GM12878 (cell line): ENCODE data around the gene CKAP5. TPM values are rescaled to one million over a fixed set of nuclear protein-coding genes. Genes with fewer than 3 reads are reported as not detected.

Source experiments
- EP300 ChIP-seq, 2 experiments: fragments of 150-350 bp in 1 of 2; IDR thresholded peaks; 2 replicates each; pipeline ENCODE4 v1.6.1; 2011 to 2012; ENCODE audit warnings: low read depth in 2 of 2, low read length in 2 of 2, borderline replicate concordance in 1 of 2, improper control_type of control experiment in 1 of 2, inconsistent platforms in 1 of 2; ENCODE audit not compliant: control insufficient read depth in 1 of 2
- GABPA ChIP-seq: IDR thresholded peaks from 2 replicates; pipeline ENCODE4 v1.6.1; 2014; ENCODE audit warnings: antibody characterized with exemption, low read depth, mild to moderate bottlenecking, inconsistent platforms
- HDAC2 ChIP-seq: fragments of 200-600 bp; sonication (generic); IDR thresholded peaks from 2 replicates; pipeline ENCODE4 v1.6.1; 2017
- MEF2B ChIP-seq: fragments of 450-650 bp; IDR thresholded peaks from 2 replicates; pipeline ENCODE4 v1.6.1; 2018; ENCODE audit warnings: mild to moderate bottlenecking, moderate library complexity; ENCODE audit not compliant: partially characterized antibody, poor library complexity, severe bottlenecking
- MTA2 ChIP-seq: fragments of 450-650 bp; IDR thresholded peaks from 2 replicates; pipeline ENCODE4 v1.6.1; 2016; ENCODE audit warnings: low read depth, mild to moderate bottlenecking, moderate library complexity
- MTA3 ChIP-seq: IDR thresholded peaks from 2 replicates; pipeline ENCODE4 v1.6.1; 2012; ENCODE audit warnings: low read length, inconsistent platforms, borderline replicate concordance
- NFYB ChIP-seq: IDR thresholded peaks from 2 replicates; pipeline ENCODE4 v1.6.1; 2011; ENCODE audit warnings: low read depth, mild to moderate bottlenecking, low read length, improper control_type of control experiment, moderate library complexity; ENCODE audit not compliant: insufficient read depth
- NR2F1 ChIP-seq: fragments of 450-650 bp; conservative IDR thresholded peaks from 2 replicates; pipeline ENCODE4 v1.6.1; 2017; ENCODE audit warnings: mild to moderate bottlenecking
- POU2F2 ChIP-seq: IDR thresholded peaks from 3 replicates; pipeline ENCODE4 v1.6.1; 2011; ENCODE audit warnings: low read depth, mild to moderate bottlenecking, low read length, borderline replicate concordance
- RAD21 ChIP-seq: IDR thresholded peaks from 2 replicates; pipeline ENCODE4 v1.6.1; 2011; ENCODE audit warnings: mild to moderate bottlenecking, low read depth, low read length, moderate library complexity; ENCODE audit not compliant: insufficient read depth
- RAD51 ChIP-seq: fragments of 450-650 bp; IDR thresholded peaks from 2 replicates; pipeline ENCODE4 v1.6.1; 2016; ENCODE audit warnings: moderate library complexity, mild to moderate bottlenecking, inconsistent platforms
- RB1 ChIP-seq: fragments of 450-650 bp; formaldehyde crosslinking; IDR thresholded peaks from 2 replicates; pipeline ENCODE4 v1.6.1; 2017; ENCODE audit warnings: mild to moderate bottlenecking, borderline replicate concordance
- SIN3A ChIP-seq: IDR thresholded peaks from 2 replicates; pipeline ENCODE4 v1.6.1; 2012; ENCODE audit warnings: low read depth, low read length, improper control_type of control experiment
- SMAD1 ChIP-seq: fragments of 450-650 bp; IDR thresholded peaks from 2 replicates; pipeline ENCODE4 v1.6.1; 2018; ENCODE audit warnings: mild to moderate bottlenecking, low read depth; ENCODE audit not compliant: partially characterized antibody
- SMC3 ChIP-seq: IDR thresholded peaks from 2 replicates; pipeline ENCODE4 v1.6.1; 2011; ENCODE audit warnings: low read length, improper control_type of control experiment, borderline replicate concordance
- SP1 ChIP-seq: IDR thresholded peaks from one replicate; pipeline ENCODE4 v1.6.1; 2011; ENCODE audit warnings: low read depth, low read length
- SRF ChIP-seq, 2 experiments: IDR thresholded peaks; 2 replicates each; pipeline ENCODE4 v1.6.1; 2011; ENCODE audit warnings: low read depth in 2 of 2, low read length in 2 of 2, mild to moderate bottlenecking in 1 of 2, moderate library complexity in 1 of 2
- STAT1 ChIP-seq: fragments of 450-650 bp; conservative IDR thresholded peaks from 2 replicates; pipeline ENCODE4 v1.6.1; 2014; ENCODE audit warnings: antibody characterized with exemption, mild to moderate bottlenecking
- STAT3 ChIP-seq: IDR thresholded peaks from 2 replicates; pipeline ENCODE4 v1.6.1; 2011; ENCODE audit warnings: low read depth, low read length, improper control_type of control experiment
- TARDBP ChIP-seq: IDR thresholded peaks from 2 replicates; pipeline ENCODE4 v1.6.1; 2016; ENCODE audit warnings: borderline replicate concordance
- TCF7 ChIP-seq: IDR thresholded peaks from 2 replicates; pipeline ENCODE4 v1.6.1; 2014; ENCODE audit warnings: antibody characterized with exemption, borderline replicate concordance
- YY1 ChIP-seq: IDR thresholded peaks from 2 replicates; pipeline ENCODE4 v1.6.1; 2011; ENCODE audit warnings: low read depth, mild to moderate bottlenecking, low read length
- ZSCAN29 ChIP-seq: fragments of 450-650 bp; IDR thresholded peaks from 2 replicates; pipeline ENCODE4 v1.6.1; 2017; ENCODE audit warnings: mild to moderate bottlenecking, moderate library complexity
- polyA plus RNA-seq, 11 experiments: library from polyadenylated mRNA; depleted of rRNA in 4 of 11; unstranded in 6 of 11; stranded (reverse) in 5 of 11; fragments of >200 nt; fragmentation: Nextera tagmentation in 4 of 11; fragmentation: Illumina TruSeq in 1 of 11; extraction: Ambion mirVana in 4 of 11; extraction: Trizol in 1 of 11; gene quantifications; 1 replicate in 1 of 11; 2 replicates in 10 of 11; pipeline versions ENCODE4 v1.2.1 to v1.2.3, GENCODE V29; 2011 to 2016; ENCODE audit warnings: inconsistent platforms in 2 of 11, missing spikeins in 2 of 11, low read depth in 1 of 11
- total RNA-seq, 4 experiments: library from RNA; depleted of rRNA in 3 of 4; stranded (reverse); fragments of >200 nt in 3 of 4; fragmentation: Illumina TruSeq in 1 of 4; extraction: Trizol in 1 of 4; gene quantifications; 2 replicates each; pipeline versions ENCODE4 v1.2.1 to v1.2.3, GENCODE V29; 2013 to 2021
- TF ChIP-seq, protein P1 (sequence below): IDR thresholded peaks from 2 replicates; pipeline ENCODE4 v1.6.1; 2012; ENCODE audit warnings: low read length, inconsistent platforms
- TF ChIP-seq, protein P2 (sequence below): fragments of 450-650 bp; IDR thresholded peaks from 2 replicates; pipeline ENCODE4 v1.6.1; 2017; ENCODE audit warnings: mild to moderate bottlenecking
- TF ChIP-seq, protein P3 (sequence below): IDR thresholded peaks from 2 replicates; pipeline ENCODE4 v1.6.1; 2011; ENCODE audit warnings: borderline replicate concordance, low read depth, mild to moderate bottlenecking, moderate library complexity, mixed read lengths, low read length; ENCODE audit not compliant: insufficient read depth; ENCODE audit errors: extremely low read length
- TF ChIP-seq, protein P4 (sequence below): fragments of 450-650 bp; IDR thresholded peaks from 2 replicates; pipeline ENCODE4 v1.6.1; 2017; ENCODE audit warnings: borderline replicate concordance

CKAP5 gene
- total and polyA plus RNA-seq, 10 of the 15 experiments (the other 5 are each of a cell fraction or from before 2014, with no cell fraction given): 20.1 to 161 (median 79.8) TPM

DNA sequence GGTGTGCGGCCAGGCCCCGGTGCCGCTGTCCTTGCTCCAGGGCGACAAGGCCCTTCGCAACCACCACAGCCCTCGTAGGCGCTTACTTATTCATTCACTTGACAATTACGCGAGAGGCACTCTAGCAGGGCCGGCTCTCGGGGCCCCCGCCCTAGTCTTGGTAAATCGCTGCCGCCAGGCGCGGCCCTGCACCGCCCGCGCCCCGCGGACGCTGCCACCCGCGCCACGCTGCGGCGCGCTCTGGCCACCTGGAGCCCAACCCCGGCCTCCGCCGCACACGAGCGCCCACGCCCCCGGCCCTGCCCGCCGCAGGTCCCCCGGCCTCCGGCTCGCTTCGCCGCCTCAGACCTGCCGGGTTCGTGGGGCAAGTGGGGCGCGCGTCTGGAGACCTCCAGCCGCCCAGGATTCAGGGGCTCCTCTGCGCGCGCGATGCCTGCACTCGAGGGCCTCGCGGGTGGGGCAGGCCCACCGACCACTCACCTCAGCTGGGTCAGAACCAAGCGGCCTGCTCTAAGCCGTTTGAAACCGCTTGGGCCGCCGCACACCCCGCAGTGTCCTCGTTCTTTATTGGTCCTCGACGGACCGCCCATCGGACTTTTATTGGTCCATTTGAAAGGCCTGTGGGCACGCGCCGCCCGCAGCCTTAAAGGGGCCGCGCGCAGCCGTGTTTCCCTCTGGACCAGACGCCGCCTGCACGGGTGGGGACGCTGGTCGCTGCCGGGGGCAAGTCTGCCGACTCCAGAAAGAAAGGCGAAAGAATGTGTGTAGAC lies at the start of gene CKAP5 (continued):
- TF ChIP-seq MEF2B (no peak), TCF7 (no peak), ZSCAN29 (peak; percentile 36; the same call in 1 of the 2 replicates), GABPA (no peak), HDAC2 (no peak), MTA2 (no peak), STAT3 (no peak), YY1 (peak; percentile 38; the same call in 1 of the 2 replicates), SMC3 (no peak), POU2F2 (peak; percentile 40; the same call in 2 of the 3 replicates), SRF (IDR thresholded peaks at IDR 0.05; ENCODE audit: low read depth in 2 of 2, low read length in 2 of 2) (no peak), RAD51 (no peak), SP1 (peak; percentile 99), STAT1 (no peak), NFYB (peak; percentile 98), SMAD1 (no peak), RB1 (no peak; the same call in 1 of the 2 replicates), TARDBP (no peak), MTA3 (no peak), NR2F1 (peak; percentile 60), RAD21 (no peak), EP300 (IDR thresholded peaks at IDR 0.05; ENCODE audit: borderline replicate concordance in 1 of 2, control insufficient read depth in 1 of 2, low read depth in 2 of 2, low read length in 2 of 2) (no peak), SIN3A (peak; percentile 56; the same call in 1 of the 2 replicates)
- TF ChIP-seq, protein P1, sequence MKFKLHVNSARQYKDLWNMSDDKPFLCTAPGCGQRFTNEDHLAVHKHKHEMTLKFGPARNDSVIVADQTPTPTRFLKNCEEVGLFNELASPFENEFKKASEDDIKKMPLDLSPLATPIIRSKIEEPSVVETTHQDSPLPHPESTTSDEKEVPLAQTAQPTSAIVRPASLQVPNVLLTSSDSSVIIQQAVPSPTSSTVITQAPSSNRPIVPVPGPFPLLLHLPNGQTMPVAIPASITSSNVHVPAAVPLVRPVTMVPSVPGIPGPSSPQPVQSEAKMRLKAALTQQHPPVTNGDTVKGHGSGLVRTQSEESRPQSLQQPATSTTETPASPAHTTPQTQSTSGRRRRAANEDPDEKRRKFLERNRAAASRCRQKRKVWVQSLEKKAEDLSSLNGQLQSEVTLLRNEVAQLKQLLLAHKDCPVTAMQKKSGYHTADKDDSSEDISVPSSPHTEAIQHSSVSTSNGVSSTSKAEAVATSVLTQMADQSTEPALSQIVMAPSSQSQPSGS: no peak
- TF ChIP-seq, protein P2, sequence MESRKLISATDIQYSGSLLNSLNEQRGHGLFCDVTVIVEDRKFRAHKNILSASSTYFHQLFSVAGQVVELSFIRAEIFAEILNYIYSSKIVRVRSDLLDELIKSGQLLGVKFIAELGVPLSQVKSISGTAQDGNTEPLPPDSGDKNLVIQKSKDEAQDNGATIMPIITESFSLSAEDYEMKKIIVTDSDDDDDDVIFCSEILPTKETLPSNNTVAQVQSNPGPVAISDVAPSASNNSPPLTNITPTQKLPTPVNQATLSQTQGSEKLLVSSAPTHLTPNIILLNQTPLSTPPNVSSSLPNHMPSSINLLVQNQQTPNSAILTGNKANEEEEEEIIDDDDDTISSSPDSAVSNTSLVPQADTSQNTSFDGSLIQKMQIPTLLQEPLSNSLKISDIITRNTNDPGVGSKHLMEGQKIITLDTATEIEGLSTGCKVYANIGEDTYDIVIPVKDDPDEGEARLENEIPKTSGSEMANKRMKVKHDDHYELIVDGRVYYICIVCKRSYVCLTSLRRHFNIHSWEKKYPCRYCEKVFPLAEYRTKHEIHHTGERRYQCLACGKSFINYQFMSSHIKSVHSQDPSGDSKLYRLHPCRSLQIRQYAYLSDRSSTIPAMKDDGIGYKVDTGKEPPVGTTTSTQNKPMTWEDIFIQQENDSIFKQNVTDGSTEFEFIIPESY: no peak
- TF ChIP-seq, protein P3, sequence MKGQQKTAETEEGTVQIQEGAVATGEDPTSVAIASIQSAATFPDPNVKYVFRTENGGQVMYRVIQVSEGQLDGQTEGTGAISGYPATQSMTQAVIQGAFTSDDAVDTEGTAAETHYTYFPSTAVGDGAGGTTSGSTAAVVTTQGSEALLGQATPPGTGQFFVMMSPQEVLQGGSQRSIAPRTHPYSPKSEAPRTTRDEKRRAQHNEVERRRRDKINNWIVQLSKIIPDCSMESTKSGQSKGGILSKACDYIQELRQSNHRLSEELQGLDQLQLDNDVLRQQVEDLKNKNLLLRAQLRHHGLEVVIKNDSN: peak; percentile 31
- TF ChIP-seq, protein P4, sequence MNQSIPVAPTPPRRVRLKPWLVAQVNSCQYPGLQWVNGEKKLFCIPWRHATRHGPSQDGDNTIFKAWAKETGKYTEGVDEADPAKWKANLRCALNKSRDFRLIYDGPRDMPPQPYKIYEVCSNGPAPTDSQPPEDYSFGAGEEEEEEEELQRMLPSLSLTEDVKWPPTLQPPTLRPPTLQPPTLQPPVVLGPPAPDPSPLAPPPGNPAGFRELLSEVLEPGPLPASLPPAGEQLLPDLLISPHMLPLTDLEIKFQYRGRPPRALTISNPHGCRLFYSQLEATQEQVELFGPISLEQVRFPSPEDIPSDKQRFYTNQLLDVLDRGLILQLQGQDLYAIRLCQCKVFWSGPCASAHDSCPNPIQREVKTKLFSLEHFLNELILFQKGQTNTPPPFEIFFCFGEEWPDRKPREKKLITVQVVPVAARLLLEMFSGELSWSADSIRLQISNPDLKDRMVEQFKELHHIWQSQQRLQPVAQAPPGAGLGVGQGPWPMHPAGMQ: no peak
